ENCODE data around the gene SORCS2. TPM values are rescaled to one million over a fixed set of nuclear protein-coding genes. Genes with fewer than 3 reads are reported as not detected.

SORCS2 gene
- total and polyA plus RNA-seq, 2 of the 8 experiments (the other 6 are each of a cell fraction or from before 2014, with no cell fraction given), result 0.36 to 1.8 TPM

GRCh38 chr4:7302781-7303404 is 110.6 kb downstream of the SORCS2 start:
- Histone ChIP-seq H3K4me2 (ENCODE audit: insufficient read depth in 1 of 2, low read depth in 2 of 2, low read length in 2 of 2) (no peak overlapping the region), H3K79me1 (ENCODE audit: low read depth, low read length) (no peaks in the 10 kb centered on the region; the same call in 1 of the 2 replicates), H2BK20ac (ENCODE audit: low read length) (no peak overlapping the region), H3K27ac (ENCODE audit: low read depth, low read length) (no peak overlapping the region), H3K9me3 (ENCODE audit: insufficient read depth in 2 of 2, low read depth in 1 of 2, low read length in 1 of 2) (no peaks in the 10 kb centered on the region), H3K14ac (ENCODE audit: insufficient read length) (no peak overlapping the region), H4K20me1 (replicated peaks in 1 of 2; ENCODE audit: control insufficient read depth in 1 of 2, insufficient read depth in 2 of 2, low read length in 2 of 2) (peaks cover 0 to under 1% of the 10 kb centered on the region in 2 experiments), H3K36me3 (ENCODE audit: control insufficient read depth in 2 of 4, insufficient read depth in 4 of 4, low read length in 3 of 4) (no peaks in the 10 kb centered on the region), H4K8ac (ENCODE audit: extremely low read depth, insufficient read depth, low read length) (no peak overlapping the region), H4K91ac (replicated peaks; ENCODE audit: insufficient read length, low read length) (no peak overlapping the region), H2BK12ac (ENCODE audit: low read depth, low read length) (no peak overlapping the region), H3K27me3 (replicated peaks in 1 of 4; ENCODE audit: control insufficient read depth in 3 of 4, extremely low read depth in 1 of 4, insufficient read depth in 3 of 4, low read length in 3 of 4) (no peaks in the 10 kb centered on the region; a peak in 1 of 7 replicates), H3K79me2 (ENCODE audit: control insufficient read depth in 1 of 2, insufficient read depth in 2 of 2, low read length in 2 of 2) (no peaks in the 10 kb centered on the region), H2AK5ac (ENCODE audit: low read depth, low read length) (no peak overlapping the region), H2BK120ac (replicated peaks; ENCODE audit: low read depth, low read length) (no peak overlapping the region), H4K5ac (ENCODE audit: insufficient read length, low read depth, low read length) (no peak overlapping the region), H3K23me2 (ENCODE audit: low read depth, low read length) (no peaks in the 10 kb centered on the region), H3K23ac (ENCODE audit: insufficient read length) (no peak overlapping the region), H2BK15ac (ENCODE audit: low read length) (no peak overlapping the region), H3K56ac (replicated peaks; ENCODE audit: insufficient read length, low read depth, low read length) (no peak overlapping the region), H3K18ac (ENCODE audit: extremely low read depth, low read length) (no peak overlapping the region), H2AFZ (ENCODE audit: low read length) (no peak overlapping the region), H3K4ac (replicated peaks; ENCODE audit: insufficient read length, low read depth, low read length) (no peak overlapping the region), H3K4me1 (replicated peaks in 1 of 4; ENCODE audit: control insufficient read depth in 3 of 4, insufficient read depth in 4 of 4, low read length in 3 of 4) (no peaks in the 10 kb centered on the region; a peak in 1 of 7 replicates), H3K9ac (replicated peaks in 1 of 4; ENCODE audit: extremely low read depth in 1 of 4, low read depth in 3 of 4, low read length in 3 of 4) (no peak overlapping the region), H3K4me3 (ENCODE audit: extremely low read depth in 1 of 4, insufficient read depth in 2 of 4, low read depth in 3 of 4, low read length in 4 of 4) (no peak overlapping the region), H2BK5ac (ENCODE audit: low read depth, low read length) (no peak overlapping the region)
- TF ChIP-seq BRCA1 (IDR thresholded peaks at IDR 0.05; ENCODE audit: low read depth, low read length), result no peak
- TF ChIP-seq SP4 (IDR thresholded peaks at IDR 0.05; ENCODE audit: low read length), result no peak
- TF ChIP-seq TBP (IDR thresholded peaks at IDR 0.05; ENCODE audit: low read depth, low read length), result no peak
- TF ChIP-seq TEAD4 (IDR thresholded peaks at IDR 0.05; ENCODE audit: low read depth, low read length), result no peak
- TF ChIP-seq EGR1 (IDR thresholded peaks at IDR 0.05; ENCODE audit: borderline replicate concordance, low read depth, low read length), result no peak
- no peak for TF ChIP-seq EZH2 (IDR thresholded peaks at IDR 0.05; ENCODE audit: low read depth, low read length, severe bottlenecking)
- TF ChIP-seq RFX5 (IDR thresholded peaks at IDR 0.05; ENCODE audit: borderline replicate concordance, low read depth, low read length), result no peak
- CTCF ChIA-PET (ENCODE audit: partially characterized antibody), result interaction anchor here (1.2 to 2.3 kb wide), 6 partner anchors 10 to 146 kb away, joined by 3 to 8 read pairs (median 4); no protein-coding TSS in a partner anchor
- FAIRE-seq (no peak), DNase-seq (ENCODE audit: low read depth in 1 of 2, low spot score in 2 of 2) (no peak)
- 73% methylated on average over 21 of the region's 22 CpGs; no CpG with 5 or more reads in 1 of the 2 experiments for WGBS, 2 experiments (ENCODE audit: extremely low coverage in 1 of 2, insufficient coverage in 1 of 2, insufficient read length in 1 of 2, insufficient replicate concordance in 2 of 2, low coverage in 1 of 2, low lambda C conversion rate in 2 of 2, missing lambda C conversion rate in 1 of 2)
- POLR2A ChIA-PET (ENCODE audit: partially characterized antibody), result no interaction called here
